ENCODE measurements around the gene TWSG1.
A peak's percentile ranks its signal among the peaks of the same experiment; 100 is the strongest.

The TWSG1 gene

GRCh38 chr18:9405130-9405529, 70.6 kb downstream of the TWSG1 start:
- H4K20me1 ChIP-seq (ENCODE audit: insufficient read depth, low read length, poor library complexity, severe bottlenecking): no peaks in the 10 kb centered on the region
- H3F3A ChIP-seq (ENCODE audit: low read depth): no peaks in the 10 kb centered on the region
- H3K9me2 ChIP-seq (replicated peaks; ENCODE audit: low read depth, low read length): no peaks in the 10 kb centered on the region
- H3K9ac ChIP-seq (ENCODE audit: low read depth, low read length, poor library complexity, severe bottlenecking): peak overlapping the region; percentile 55
- H3K9me3 ChIP-seq (ENCODE audit: insufficient read depth, low read depth, low read length): no peaks in the 10 kb centered on the region
- H2AFZ ChIP-seq (ENCODE audit: low read length): peak overlapping the region; percentile 56; the same call in 1 of the 2 replicates
- H3K36me3 ChIP-seq (ENCODE audit: insufficient read depth, low read length): no peaks in the 10 kb centered on the region
- H3K4me1 ChIP-seq (ENCODE audit: insufficient read depth, low read length, poor library complexity, severe bottlenecking): no peaks in the 10 kb centered on the region
- H3K27me3 ChIP-seq (ENCODE audit: insufficient read depth, low read length, poor library complexity, severe bottlenecking): no peaks in the 10 kb centered on the region
- H3K4me3 ChIP-seq (ENCODE audit: low read length, poor library complexity, severe bottlenecking): peak overlapping the region; percentile 68
- TF ChIP-seq CTCF (conservative IDR thresholded peaks at IDR 0.05; ENCODE audit: low read length): no peak
- no peak for TF ChIP-seq EZH2phosphoT487 (IDR thresholded peaks at IDR 0.05; ENCODE audit: borderline replicate concordance)
- H3K79me2 ChIP-seq (ENCODE audit: insufficient read depth, low read length): no peaks in the 10 kb centered on the region
- H3K4me2 ChIP-seq (ENCODE audit: low read depth, low read length, poor library complexity, severe bottlenecking): peak overlapping the region; percentile 55

GRCh38 chr18:9405977-9406376, 71.4 kb downstream of the TWSG1 start:
- H4K20me1 ChIP-seq (ENCODE audit: insufficient read depth, low read length, poor library complexity, severe bottlenecking): no peaks in the 10 kb centered on the region
- no peak for TF ChIP-seq CTCF (conservative IDR thresholded peaks at IDR 0.05; ENCODE audit: low read length)
- TF ChIP-seq EZH2phosphoT487 (IDR thresholded peaks at IDR 0.05; ENCODE audit: borderline replicate concordance): no peak
- no peak overlapping the region for H3K4me2 ChIP-seq (ENCODE audit: low read depth, low read length, poor library complexity, severe bottlenecking)
- H3K9ac ChIP-seq (ENCODE audit: low read depth, low read length, poor library complexity, severe bottlenecking): no peak overlapping the region
- no peaks in the 10 kb centered on the region for H3F3A ChIP-seq (ENCODE audit: low read depth)
- no peaks in the 10 kb centered on the region for H3K4me1 ChIP-seq (ENCODE audit: insufficient read depth, low read length, poor library complexity, severe bottlenecking)
- no peaks in the 10 kb centered on the region for H3K27me3 ChIP-seq (ENCODE audit: insufficient read depth, low read length, poor library complexity, severe bottlenecking)
- H3K79me2 ChIP-seq (ENCODE audit: insufficient read depth, low read length): no peaks in the 10 kb centered on the region
- no peak overlapping the region for H2AFZ ChIP-seq (ENCODE audit: low read length)
- H3K9me2 ChIP-seq (replicated peaks; ENCODE audit: low read depth, low read length): no peaks in the 10 kb centered on the region
- H3K9me3 ChIP-seq (ENCODE audit: insufficient read depth, low read depth, low read length): peaks cover 5% of the 10 kb centered on the region; the same call in 1 of the 2 replicates
- no peak overlapping the region for H3K4me3 ChIP-seq (ENCODE audit: low read length, poor library complexity, severe bottlenecking)
- H3K36me3 ChIP-seq (ENCODE audit: insufficient read depth, low read length): no peaks in the 10 kb centered on the region

- H3K36me3 ChIP-seq (ENCODE audit: insufficient read depth, low read length): no peaks in the 10 kb centered on the region
- H3K4me3 ChIP-seq (ENCODE audit: low read length, poor library complexity, severe bottlenecking): no peak overlapping the region
- H3K9me2 ChIP-seq (replicated peaks; ENCODE audit: low read depth, low read length): no peaks in the 10 kb centered on the region
- peaks cover 5% of the 10 kb centered on the region; the same call in 1 of the 2 replicates for H3K9me3 ChIP-seq (ENCODE audit: insufficient read depth, low read depth, low read length)
- H3K79me2 ChIP-seq (ENCODE audit: insufficient read depth, low read length): no peaks in the 10 kb centered on the region
- H2AFZ ChIP-seq (ENCODE audit: low read length): no peak overlapping the region
- TF ChIP-seq CTCF (conservative IDR thresholded peaks at IDR 0.05; ENCODE audit: low read length): no peak
- no peak overlapping the region for H3K9ac ChIP-seq (ENCODE audit: low read depth, low read length, poor library complexity, severe bottlenecking)
- H4K20me1 ChIP-seq (ENCODE audit: insufficient read depth, low read length, poor library complexity, severe bottlenecking): no peaks in the 10 kb centered on the region
- no peaks in the 10 kb centered on the region for H3K4me1 ChIP-seq (ENCODE audit: insufficient read depth, low read length, poor library complexity, severe bottlenecking)
- no peaks in the 10 kb centered on the region for H3F3A ChIP-seq (ENCODE audit: low read depth)
- no peak overlapping the region for H3K4me2 ChIP-seq (ENCODE audit: low read depth, low read length, poor library complexity, severe bottlenecking)
- no peaks in the 10 kb centered on the region for H3K27me3 ChIP-seq (ENCODE audit: insufficient read depth, low read length, poor library complexity, severe bottlenecking)
Observed at GRCh38 chr18:9410515-9410914, 75.9 kb downstream of the TWSG1 start.
